Activated T-cell treated with anti-CD3 and anti-CD28 coated beads for 48 hours (primary cell): ENCODE data around the gene RNF43.

Experiments used
- DNase-seq: peaks from one replicate; pipeline ENCODE4 v3.0.0-alpha.2; 2020; ENCODE audit warnings: low read depth

RNF43 gene

GRCh38 chr17:58381124-58382035 lies 36.0 kb downstream of the RNF43 start:
- no peak for DNase-seq

- no peak for DNase-seq
Observed at GRCh38 chr17:58380207-58381123, 36.9 kb downstream of the RNF43 start.

GRCh38 chr17:58379511-58379824 lies 37.9 kb downstream of the RNF43 start:
- DNase-seq = no peak

GRCh38 chr17:58378733-58379510 lies 38.4 kb downstream of the RNF43 start:
- DNase-seq = no peak

GRCh38 chr17:58377661-58378060 lies 39.7 kb downstream of the RNF43 start:
- DNase-seq = no peak

- DNase-seq = no peak
Observed at GRCh38 chr17:58377093-58377601, 40.2 kb downstream of the RNF43 start.

GRCh38 chr17:58376472-58377000 lies 40.8 kb downstream of the RNF43 start:
- DNase-seq = no peak

GRCh38 chr17:58375811-58376210 lies 41.5 kb downstream of the RNF43 start:
- DNase-seq = no peak

GRCh38 chr17:58375256-58375655 lies 42.1 kb downstream of the RNF43 start:
- DNase-seq = no peak

GRCh38 chr17:58373923-58374322 lies 43.4 kb downstream of the RNF43 start:
- DNase-seq = no peak

GRCh38 chr17:58373003-58373402 lies 44.3 kb downstream of the RNF43 start:
- no peak for DNase-seq

GRCh38 chr17:58371300-58371950 lies 45.9 kb downstream of the RNF43 start:
- DNase-seq = no peak

GRCh38 chr17:58370716-58371115 lies 46.6 kb downstream of the RNF43 start:
- DNase-seq = no peak

- DNase-seq = no peak
Observed at GRCh38 chr17:58370309-58370708, 47.0 kb downstream of the RNF43 start.

GRCh38 chr17:58369214-58370031 lies 47.9 kb downstream of the RNF43 start:
- DNase-seq = no peak

- no peak for DNase-seq
Observed at GRCh38 chr17:58368860-58369213, 48.5 kb downstream of the RNF43 start.
